ENCODE data around the gene DNAJC15.

DNA sequence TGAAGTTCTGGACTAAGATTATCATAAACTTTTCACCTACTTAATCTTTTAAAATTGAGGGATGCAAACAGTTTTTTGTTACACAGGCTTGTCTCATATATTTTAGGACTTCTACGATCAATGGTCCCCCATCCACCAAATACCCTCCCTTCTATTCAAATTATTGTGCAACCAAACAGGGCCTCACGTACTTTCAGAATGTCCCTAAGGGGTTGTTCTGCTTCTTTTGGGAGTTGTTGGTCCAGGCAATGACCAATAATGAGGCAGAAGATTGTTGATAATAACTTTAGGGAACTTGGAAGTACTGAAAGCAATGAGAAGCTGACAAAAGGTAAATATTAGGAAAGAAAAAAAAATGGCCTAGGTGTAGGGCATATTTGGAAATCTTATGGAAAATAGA, 2.9 kb downstream of the DNAJC15 start:
- TF ChIP-seq, protein P1, sequence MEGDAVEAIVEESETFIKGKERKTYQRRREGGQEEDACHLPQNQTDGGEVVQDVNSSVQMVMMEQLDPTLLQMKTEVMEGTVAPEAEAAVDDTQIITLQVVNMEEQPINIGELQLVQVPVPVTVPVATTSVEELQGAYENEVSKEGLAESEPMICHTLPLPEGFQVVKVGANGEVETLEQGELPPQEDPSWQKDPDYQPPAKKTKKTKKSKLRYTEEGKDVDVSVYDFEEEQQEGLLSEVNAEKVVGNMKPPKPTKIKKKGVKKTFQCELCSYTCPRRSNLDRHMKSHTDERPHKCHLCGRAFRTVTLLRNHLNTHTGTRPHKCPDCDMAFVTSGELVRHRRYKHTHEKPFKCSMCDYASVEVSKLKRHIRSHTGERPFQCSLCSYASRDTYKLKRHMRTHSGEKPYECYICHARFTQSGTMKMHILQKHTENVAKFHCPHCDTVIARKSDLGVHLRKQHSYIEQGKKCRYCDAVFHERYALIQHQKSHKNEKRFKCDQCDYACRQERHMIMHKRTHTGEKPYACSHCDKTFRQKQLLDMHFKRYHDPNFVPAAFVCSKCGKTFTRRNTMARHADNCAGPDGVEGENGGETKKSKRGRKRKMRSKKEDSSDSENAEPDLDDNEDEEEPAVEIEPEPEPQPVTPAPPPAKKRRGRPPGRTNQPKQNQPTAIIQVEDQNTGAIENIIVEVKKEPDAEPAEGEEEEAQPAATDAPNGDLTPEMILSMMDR (IDR thresholded peaks at IDR 0.05 in 2 of 3, conservative IDR thresholded peaks at IDR 0.05 in 1 of 3; ENCODE audit: borderline replicate concordance in 1 of 3, insufficient read depth in 1 of 3, low read depth in 2 of 3, low read length in 2 of 3), result no peak
- no peak for TF ChIP-seq ZNF274 (IDR thresholded peaks at IDR 0.05; ENCODE audit: low read depth, low read length)
- TF ChIP-seq, protein P2, sequence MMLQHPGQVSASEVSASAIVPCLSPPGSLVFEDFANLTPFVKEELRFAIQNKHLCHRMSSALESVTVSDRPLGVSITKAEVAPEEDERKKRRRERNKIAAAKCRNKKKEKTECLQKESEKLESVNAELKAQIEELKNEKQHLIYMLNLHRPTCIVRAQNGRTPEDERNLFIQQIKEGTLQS (IDR thresholded peaks at IDR 0.05), result no peak
- no peak for TF ChIP-seq EZH2 (IDR thresholded peaks at IDR 0.05)
- no peak for TF ChIP-seq EGR1 (IDR thresholded peaks at IDR 0.05; ENCODE audit: low read depth)
- TF ChIP-seq, protein P3, sequence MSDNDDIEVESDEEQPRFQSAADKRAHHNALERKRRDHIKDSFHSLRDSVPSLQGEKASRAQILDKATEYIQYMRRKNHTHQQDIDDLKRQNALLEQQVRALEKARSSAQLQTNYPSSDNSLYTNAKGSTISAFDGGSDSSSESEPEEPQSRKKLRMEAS (IDR thresholded peaks at IDR 0.05), result no peak

Data from HCT116 (cell line).